Measurements from ENCODE around the gene ONECUT3. TPM values are rescaled to one million over a fixed set of nuclear protein-coding genes. Genes with fewer than 3 reads are reported as not detected.
"Not testable (repeated sequence)": the region's sequence is repeated elsewhere in the genome, so short reads cannot be mapped to it uniquely, and the experiment has no call there.

ONECUT3 gene
- total RNA-seq, 1 experiment from 2014 or later, result not detected

GRCh38 chr19:1794424-1795172 lies 41.3 kb downstream of the ONECUT3 start:
- Histone ChIP-seq H3K27me3 (replicated peaks; ENCODE audit: control insufficient read depth, insufficient read depth, low read length) (no peaks in the 10 kb centered on the region), H3K4me1 (no peaks in the 10 kb centered on the region), H3K4me3 (ENCODE audit: low read depth, low read length) (no peak overlapping the region), H3K36me3 (ENCODE audit: control insufficient read depth, insufficient read depth, low read length) (no peaks in the 10 kb centered on the region), H3K9me3 (0 out of 2 replicates have a peak, but pooled peaks cover 4% of the 10 kb centered on the region)
- POLR2A ChIA-PET, result no interaction called here
- Mint-ChIP-seq H3K36me3 (ENCODE audit: insufficient read depth, unreplicated experiment) (no peaks in the 10 kb centered on the region), H3K27me3 (ENCODE audit: insufficient read depth, unreplicated experiment) (no peaks in the 10 kb centered on the region), H3K4me1 (ENCODE audit: low read depth, unreplicated experiment) (no peaks in the 10 kb centered on the region), H3K9me3 (ENCODE audit: unreplicated experiment) (no peaks in the 10 kb centered on the region), H3K27ac (ENCODE audit: unreplicated experiment) (no peak overlapping the region), H3K4me3 (ENCODE audit: unreplicated experiment) (no peak overlapping the region)
- no TSS peak for BruUV-seq (replicated peaks)
- no peak for DNase-seq
- no peak for TF ChIP-seq CTCF (IDR thresholded peaks at IDR 0.05; ENCODE audit: insufficient read depth in 1 of 2, low read depth in 1 of 2, low read length in 1 of 2, severe bottlenecking in 1 of 2, unreplicated experiment in 1 of 2)
- intact Hi-C loops (cut with micrococcal nuclease; ENCODE audit: unreplicated experiment), result loop anchor here (1.0 to 10.0 kb wide), 2 partner anchors 18 to 120 kb away; partner anchors contain the start of gene ATP8B3
- CTCF ChIA-PET, result no interaction called here

- no peaks in the 10 kb centered on the region for H3K36me3 Mint-ChIP-seq (ENCODE audit: insufficient read depth, unreplicated experiment)
- H3K4me3 Mint-ChIP-seq (ENCODE audit: unreplicated experiment), result no peak overlapping the region
- H3K9me3 Mint-ChIP-seq (ENCODE audit: unreplicated experiment), result no peaks in the 10 kb centered on the region
- Histone ChIP-seq H3K4me1 (no peaks in the 10 kb centered on the region), H3K4me3 (ENCODE audit: low read depth, low read length) (no peak overlapping the region), H3K27me3 (replicated peaks; ENCODE audit: control insufficient read depth, insufficient read depth, low read length) (no peaks in the 10 kb centered on the region), H3K36me3 (ENCODE audit: control insufficient read depth, insufficient read depth, low read length) (no peaks in the 10 kb centered on the region), H3K9me3 (no peaks in the 10 kb centered on the region)
- no peak for TF ChIP-seq CTCF (IDR thresholded peaks at IDR 0.05; ENCODE audit: insufficient read depth in 1 of 2, low read depth in 1 of 2, low read length in 1 of 2, severe bottlenecking in 1 of 2, unreplicated experiment in 1 of 2)
- H3K27me3 Mint-ChIP-seq (ENCODE audit: insufficient read depth, unreplicated experiment), result peaks cover 4% of the 10 kb centered on the region
- CTCF ChIA-PET, result interaction anchor here (0.6 kb wide), 1 partner anchor 18 kb away, joined by 5 read pairs; no protein-coding TSS in a partner anchor
- no TSS peak for BruUV-seq (replicated peaks)
- intact Hi-C loops (cut with micrococcal nuclease; ENCODE audit: unreplicated experiment), result loop anchor here (10.0 kb wide), 1 partner anchor 122 kb away; no protein-coding TSS in a partner anchor
- no peak for DNase-seq
- no peaks in the 10 kb centered on the region for H3K4me1 Mint-ChIP-seq (ENCODE audit: low read depth, unreplicated experiment)
- no peak overlapping the region for H3K27ac Mint-ChIP-seq (ENCODE audit: unreplicated experiment)
- POLR2A ChIA-PET, result no interaction called here
These were observed 43.3 kb downstream of the ONECUT3 start for GRCh38 chr19:1796395-1797142.

- intact Hi-C loops (cut with micrococcal nuclease; ENCODE audit: unreplicated experiment), result loop anchor here (10.0 kb wide), 1 partner anchor 123 kb away; no protein-coding TSS in a partner anchor
- H3K36me3 ChIP-seq (ENCODE audit: control insufficient read depth, insufficient read depth, low read length), result not testable (repeated sequence)
These were observed 44.0 kb downstream of the ONECUT3 start for GRCh38 chr19:1797313-1797712.

More at GRCh38 chr19:1797313-1797712, 44.0 kb downstream of the ONECUT3 start:
- POLR2A ChIA-PET; H3K4me1 Mint-ChIP-seq (ENCODE audit: low read depth, unreplicated experiment); H3K36me3 Mint-ChIP-seq (ENCODE audit: insufficient read depth, unreplicated experiment); DNase-seq; H3K27ac Mint-ChIP-seq (ENCODE audit: unreplicated experiment); H3K4me3 Mint-ChIP-seq (ENCODE audit: unreplicated experiment); H3K9me3 Mint-ChIP-seq (ENCODE audit: unreplicated experiment); H3K9me3 ChIP-seq; CTCF ChIA-PET; H3K4me3 ChIP-seq (ENCODE audit: low read depth, low read length); BruUV-seq (replicated peaks); H3K4me1 ChIP-seq; H3K27me3 ChIP-seq (replicated peaks; ENCODE audit: control insufficient read depth, insufficient read depth, low read length); H3K27me3 Mint-ChIP-seq (ENCODE audit: insufficient read depth, unreplicated experiment): not testable (repeated sequence)
